Endothelial cell of umbilical vein (primary cell): ENCODE measurements around the gene SPEN.

Source experiments
- EZH2 ChIP-seq: IDR thresholded peaks from 2 replicates; pipeline ENCODE4 v1.6.1; 2012; ENCODE audit warnings: borderline replicate concordance, low read depth, mild to moderate bottlenecking, moderate library complexity, low read length, inconsistent platforms; ENCODE audit not compliant: severe bottlenecking
- FOS ChIP-seq: IDR thresholded peaks from 2 replicates; pipeline ENCODE4 v1.6.1; 2011; ENCODE audit warnings: mild to moderate bottlenecking, low read length, moderate library complexity, borderline replicate concordance; ENCODE audit not compliant: insufficient read depth
- JUN ChIP-seq: IDR thresholded peaks from 2 replicates; pipeline ENCODE4 v1.6.1; 2011; ENCODE audit warnings: borderline replicate concordance, low read depth; ENCODE audit not compliant: insufficient read length, insufficient read depth
- POLR2A ChIP-seq: IDR thresholded peaks from 2 replicates; pipeline ENCODE4 v1.6.1; 2012; ENCODE audit warnings: low read depth, mild to moderate bottlenecking, control low read depth, low read length
- TF ChIP-seq, protein P1 (sequence below): IDR thresholded peaks from 2 replicates; pipeline ENCODE4 v1.6.1; 2011; ENCODE audit not compliant: insufficient read depth, insufficient read length
- TF ChIP-seq, protein P2 (sequence below), 2 donors: IDR thresholded peaks; 1 replicate in 1 of 2; 2 replicates in 1 of 2; pipeline ENCODE4 v1.5.1; 2011; ENCODE audit warnings: low read length in 2 of 2, mild to moderate bottlenecking in 2 of 2, moderate library complexity in 2 of 2, control low read depth in 1 of 2, inconsistent platforms in 1 of 2, low read depth in 1 of 2; ENCODE audit not compliant: insufficient read depth in 1 of 2; ENCODE audit errors: extremely low read depth in 1 of 2

- TF ChIP-seq, protein P1, sequence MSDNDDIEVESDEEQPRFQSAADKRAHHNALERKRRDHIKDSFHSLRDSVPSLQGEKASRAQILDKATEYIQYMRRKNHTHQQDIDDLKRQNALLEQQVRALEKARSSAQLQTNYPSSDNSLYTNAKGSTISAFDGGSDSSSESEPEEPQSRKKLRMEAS: no peak
- TF ChIP-seq EZH2 (no peak), JUN (no peak), POLR2A (no peak), FOS (no peak)
- TF ChIP-seq, protein P2, sequence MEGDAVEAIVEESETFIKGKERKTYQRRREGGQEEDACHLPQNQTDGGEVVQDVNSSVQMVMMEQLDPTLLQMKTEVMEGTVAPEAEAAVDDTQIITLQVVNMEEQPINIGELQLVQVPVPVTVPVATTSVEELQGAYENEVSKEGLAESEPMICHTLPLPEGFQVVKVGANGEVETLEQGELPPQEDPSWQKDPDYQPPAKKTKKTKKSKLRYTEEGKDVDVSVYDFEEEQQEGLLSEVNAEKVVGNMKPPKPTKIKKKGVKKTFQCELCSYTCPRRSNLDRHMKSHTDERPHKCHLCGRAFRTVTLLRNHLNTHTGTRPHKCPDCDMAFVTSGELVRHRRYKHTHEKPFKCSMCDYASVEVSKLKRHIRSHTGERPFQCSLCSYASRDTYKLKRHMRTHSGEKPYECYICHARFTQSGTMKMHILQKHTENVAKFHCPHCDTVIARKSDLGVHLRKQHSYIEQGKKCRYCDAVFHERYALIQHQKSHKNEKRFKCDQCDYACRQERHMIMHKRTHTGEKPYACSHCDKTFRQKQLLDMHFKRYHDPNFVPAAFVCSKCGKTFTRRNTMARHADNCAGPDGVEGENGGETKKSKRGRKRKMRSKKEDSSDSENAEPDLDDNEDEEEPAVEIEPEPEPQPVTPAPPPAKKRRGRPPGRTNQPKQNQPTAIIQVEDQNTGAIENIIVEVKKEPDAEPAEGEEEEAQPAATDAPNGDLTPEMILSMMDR (IDR thresholded peaks at IDR 0.05; ENCODE audit: extremely low read depth in 1 of 2, insufficient read depth in 1 of 2, low read depth in 1 of 2, low read length in 2 of 2): no peak
Measured at GRCh38 chr1:15850471-15851001, 3.0 kb downstream of the SPEN start.
